HepG2 (cell line): Measurements from ENCODE around the gene C2CD4A. TPM values are rescaled to one million over a fixed set of nuclear protein-coding genes. Genes with fewer than 3 reads are reported as not detected.

Experiments
- ARID4A ChIP-seq: sonication (generic); formaldehyde crosslinking; IDR thresholded peaks from 2 replicates; pipeline ENCODE4 v1.5.0; 2020; ENCODE audit warnings: mild to moderate bottlenecking, missing genetic modification reagents, borderline replicate concordance
- ARNT ChIP-seq: fragments of 450-650 bp; IDR thresholded peaks from 2 replicates; pipeline ENCODE4 v1.6.1; 2017
- CERS6 ChIP-seq: sonication (generic); formaldehyde crosslinking; IDR thresholded peaks from 2 replicates; pipeline ENCODE4 v1.5.0; 2020; ENCODE audit warnings: missing genetic modification reagents
- ELF3 ChIP-seq: IDR thresholded peaks from 2 replicates; pipeline ENCODE4 v1.6.1; 2016; ENCODE audit warnings: missing genetic modification reagents, missing compliant biosample characterization
- ETV5 ChIP-seq: IDR thresholded peaks from 2 replicates; pipeline ENCODE4 v1.6.1; 2018; ENCODE audit warnings: missing biosample characterization, missing genetic modification reagents, inconsistent platforms, borderline replicate concordance
- FOXA3 ChIP-seq: IDR thresholded peaks from 2 replicates; pipeline ENCODE4 v1.6.1; 2016; ENCODE audit warnings: missing genetic modification reagents, missing compliant biosample characterization
- HOXA3 ChIP-seq: sonication (generic); formaldehyde crosslinking; IDR thresholded peaks from 2 replicates; pipeline ENCODE4 v1.5.0; 2020; ENCODE audit warnings: missing genetic modification reagents
- LRRFIP1 ChIP-seq: sonication (generic); formaldehyde crosslinking; conservative IDR thresholded peaks from 2 replicates; pipeline ENCODE4 v1.4.0; 2020; ENCODE audit warnings: missing genetic modification reagents
- MAFF ChIP-seq: IDR thresholded peaks from 2 replicates; pipeline ENCODE4 v1.6.1; 2011; ENCODE audit warnings: low read depth, low read length, improper control_type of control experiment
- MXD4 ChIP-seq: IDR thresholded peaks from 2 replicates; pipeline ENCODE4 v1.6.1; 2016; ENCODE audit warnings: mild to moderate bottlenecking, missing biosample characterization, missing genetic modification reagents
- NFIC ChIP-seq: IDR thresholded peaks from 2 replicates; pipeline ENCODE4 v1.6.1; 2012; ENCODE audit warnings: mild to moderate bottlenecking, low read length, inconsistent platforms
- NONO ChIP-seq, 2 experiments: fragments of 450-650 bp in 1 of 2; sonication (generic) in 1 of 2; formaldehyde crosslinking in 1 of 2; IDR thresholded peaks in 1 of 2; conservative IDR thresholded peaks in 1 of 2; 2 replicates each; pipeline versions ENCODE4 v1.6.1 to v1.8.0; 2017 to 2022; ENCODE audit warnings: mild to moderate bottlenecking in 1 of 2, missing genetic modification reagents in 1 of 2, moderate library complexity in 1 of 2
- POGZ ChIP-seq: sonication (generic); formaldehyde crosslinking; IDR thresholded peaks from 2 replicates; pipeline ENCODE4 v1.4.0; 2020; ENCODE audit warnings: mild to moderate bottlenecking, missing genetic modification reagents
- SAP130 ChIP-seq: IDR thresholded peaks from 2 replicates; pipeline ENCODE4 v1.6.1; 2016; ENCODE audit warnings: low read depth
- SETDB1 ChIP-seq: sonication (generic); formaldehyde crosslinking; IDR thresholded peaks from 2 replicates; pipeline ENCODE4 v1.5.1; 2020; ENCODE audit warnings: missing genetic modification reagents, mild to moderate bottlenecking, borderline replicate concordance
- SMC3 ChIP-seq: IDR thresholded peaks from 2 replicates; pipeline ENCODE4 v1.6.1; 2011; ENCODE audit warnings: low read length, improper control_type of control experiment
- SP140L ChIP-seq: sonication (generic); formaldehyde crosslinking; IDR thresholded peaks from 2 replicates; pipeline ENCODE4 v1.4.0; 2020; ENCODE audit warnings: missing genetic modification reagents, borderline replicate concordance
- TBL1XR1 ChIP-seq: fragments of 150-350 bp; IDR thresholded peaks from 2 replicates; pipeline ENCODE4 v1.6.1; 2014; ENCODE audit warnings: borderline replicate concordance, low read length; ENCODE audit not compliant: partially characterized antibody
- ZBTB3 ChIP-seq: sonication (generic); formaldehyde crosslinking; IDR thresholded peaks from 2 replicates; pipeline ENCODE4 v1.4.0; 2020; ENCODE audit warnings: low read depth, mild to moderate bottlenecking, moderate library complexity, missing genetic modification reagents, borderline replicate concordance
- ZNF331 ChIP-seq: sonication (generic); formaldehyde crosslinking; IDR thresholded peaks from 2 replicates; pipeline ENCODE4 v1.4.0; 2020; ENCODE audit warnings: missing genetic modification reagents
- ZNF546 ChIP-seq: sonication (generic); formaldehyde crosslinking; conservative IDR thresholded peaks from 2 replicates; pipeline ENCODE4 v1.8.1; 2023; ENCODE audit warnings: mild to moderate bottlenecking, missing genetic modification reagents
- polyA plus RNA-seq, 8 experiments: library from polyadenylated mRNA; depleted of rRNA in 3 of 8; stranded (reverse) in 7 of 8; unstranded in 1 of 8; fragments of >200 nt; fragmentation: Illumina TruSeq in 4 of 8; extraction: Trizol in 4 of 8; gene quantifications; 2 replicates each; pipeline versions ENCODE4 v1.2.1 to v1.2.3, GENCODE V29; 2011 to 2016; ENCODE audit warnings: low read depth in 4 of 8, missing spikeins in 1 of 8, mixed read lengths in 1 of 8; ENCODE audit not compliant: insufficient read depth in 1 of 8
- total RNA-seq, 5 experiments: library from RNA; depleted of rRNA; stranded (reverse); fragments of >200 nt; fragmentation: Illumina TruSeq; extraction: Trizol; gene quantifications; 2 replicates each; pipeline ENCODE4 v1.2.3, GENCODE V29; 2016; ENCODE audit warnings: low read depth in 1 of 5

The C2CD4A gene
- total and polyA plus RNA-seq, 2 of the 13 experiments (the other 11 are each of a cell fraction or from before 2014, with no cell fraction given), result 0.20 TPM; not detected in 1

GRCh38 chr15:62066663-62067447 is at the start of gene C2CD4A (continued):
- peak; percentile 75 for TF ChIP-seq POGZ (CRISPR knock-in tag)
- no peak for TF ChIP-seq LRRFIP1 (CRISPR knock-in tag)
- no peak for TF ChIP-seq CERS6 (CRISPR knock-in tag)
- TF ChIP-seq ARNT, result no peak
- no peak for TF ChIP-seq ZNF546 (CRISPR knock-in tag)
- TF ChIP-seq MAFF, result peak; percentile 73; the same call in 1 of the 2 replicates
- TF ChIP-seq ZBTB3, result 0 out of 2 replicates have a peak, but pooled peaks have one; percentile 41
- TF ChIP-seq MXD4, result peak; percentile 88
- TF ChIP-seq ZNF331, result peak; percentile 59; the same call in 1 of the 2 replicates
- no peak for TF ChIP-seq NFIC
- 0 out of 2 replicates have a peak, but pooled peaks have one; percentile 23 for TF ChIP-seq FOXA3 (CRISPR knock-in tag)
- TF ChIP-seq NONO (IDR thresholded peaks at IDR 0.05), result no peak
- TF ChIP-seq NONO (CRISPR knock-in tag; conservative IDR thresholded peaks at IDR 0.05), result no peak
- peak; percentile 58; the same call in 1 of the 2 replicates for TF ChIP-seq HOXA3 (CRISPR knock-in tag)
- peak; percentile 92 for TF ChIP-seq ARID4A
- TF ChIP-seq SAP130 (CRISPR knock-in tag), result peak; percentile 98
- TF ChIP-seq ETV5 (CRISPR knock-in tag), result 0 out of 2 replicates have a peak, but pooled peaks have one; percentile 11
- no peak for TF ChIP-seq SETDB1 (CRISPR knock-in tag)
- no peak for TF ChIP-seq TBL1XR1
- no peak for TF ChIP-seq SP140L (CRISPR knock-in tag)
- TF ChIP-seq SMC3, result no peak
- peak; percentile 58 for TF ChIP-seq ELF3 (CRISPR knock-in tag)
